ENCODE results near the gene MPZL2. TPM values are rescaled to one million over a fixed set of nuclear protein-coding genes. Genes with fewer than 3 reads are reported as not detected.

MPZL2 gene
- total RNA-seq, 1 experiment from 2014 or later, result 1.8 TPM

GRCh38 chr11:118224511-118225188 is 39.4 kb downstream of the MPZL2 start, which contains the start of gene JAML:
JAML (minus strand) TSS chr11:118225011; CDS start chr11:118214866, 10,145 bp downstream.
- no peak for ATAC-seq
- no peak within 1 kb of the TSS for H3K27ac ChIP-seq (ENCODE audit: low read length)
- POLR2A ChIA-PET, result no interaction called here
- no peaks in the 10 kb centered on the region for H3K4me1 ChIP-seq (ENCODE audit: control insufficient read depth, insufficient read depth, low read length)
- TF ChIP-seq POLR2AphosphoS5 (IDR thresholded peaks at IDR 0.05; ENCODE audit: low read depth, low read length), result no peak
- no peak for TF ChIP-seq SIN3A (IDR thresholded peaks at IDR 0.05; ENCODE audit: borderline replicate concordance, insufficient read depth, low read depth, low read length)
- no peak for TF ChIP-seq REST (IDR thresholded peaks at IDR 0.05; ENCODE audit: insufficient read depth in 1 of 2, low read depth in 2 of 2, low read length in 1 of 2)
- no peak within 1 kb of the TSS for H3K4me3 ChIP-seq (ENCODE audit: low read depth in 2 of 2, low read length in 2 of 2)
- BruUV-seq (replicated peaks), result no TSS peak
- in situ Hi-C loops (cut with HindIII; ENCODE audit: low pct_unique_long_range_greater_than_20kb, low sequenced_read_pairs) (no loop called here), intact Hi-C loops (cut with micrococcal nuclease; ENCODE audit: unreplicated experiment) (no loop called here)
- H3K36me3 ChIP-seq (ENCODE audit: control insufficient read depth, insufficient read depth, low read length), result no peaks in the 10 kb centered on the region
- peaks cover 26% of the 10 kb centered on the region for H3K27me3 ChIP-seq (ENCODE audit: control insufficient read depth, insufficient read depth, low read length)
- CTCF ChIA-PET, result interaction anchor here (1.1 to 1.2 kb wide), 2 partner anchors 26 kb away, joined by 3 read pairs; no protein-coding TSS in a partner anchor
- no peak for DNase-seq (ENCODE audit: low read depth, low spot score)
- H3K9me3 ChIP-seq (ENCODE audit: control insufficient read depth, insufficient read depth, low read depth, low read length), result no peaks in the 10 kb centered on the region

- no peak for TF ChIP-seq POLR2AphosphoS5 (IDR thresholded peaks at IDR 0.05; ENCODE audit: low read depth, low read length)
- TF ChIP-seq CTCF (IDR thresholded peaks at IDR 0.05), result no peak
- no peak for TF ChIP-seq SIN3A (IDR thresholded peaks at IDR 0.05; ENCODE audit: borderline replicate concordance, insufficient read depth, low read depth, low read length)
- TF ChIP-seq TCF7L2 (IDR thresholded peaks at IDR 0.05; ENCODE audit: low read depth, low read length), result no peak
- TF ChIP-seq REST (IDR thresholded peaks at IDR 0.05; ENCODE audit: insufficient read depth in 1 of 2, low read depth in 2 of 2, low read length in 1 of 2), result no peak
- intact Hi-C loops (cut with micrococcal nuclease; ENCODE audit: unreplicated experiment), result no loop called here
Measured at GRCh38 chr11:118223992-118224391, 40.1 kb downstream of the MPZL2 start.

More at GRCh38 chr11:118223992-118224391, 40.1 kb downstream of the MPZL2 start:
- no peaks in the 10 kb centered on the region for H3K9me3 ChIP-seq (ENCODE audit: control insufficient read depth, insufficient read depth, low read depth, low read length)
- peaks cover 26% of the 10 kb centered on the region for H3K27me3 ChIP-seq (ENCODE audit: control insufficient read depth, insufficient read depth, low read length)
- no peaks in the 10 kb centered on the region for H3K4me1 ChIP-seq (ENCODE audit: control insufficient read depth, insufficient read depth, low read length)
- no TSS peak for BruUV-seq (replicated peaks)
- CTCF ChIA-PET, result interaction anchor here (1.1 kb wide), 1 partner anchor 26 kb away, joined by 3 read pairs; no protein-coding TSS in a partner anchor
- ATAC-seq, result no peak
- POLR2A ChIA-PET, result no interaction called here
- no peak for DNase-seq (ENCODE audit: low read depth, low spot score)
- no peaks in the 10 kb centered on the region for H3K36me3 ChIP-seq (ENCODE audit: control insufficient read depth, insufficient read depth, low read length)
- no peak overlapping the region for H3K27ac ChIP-seq (ENCODE audit: low read length)
- in situ Hi-C loops (cut with HindIII; ENCODE audit: low pct_unique_long_range_greater_than_20kb, low sequenced_read_pairs), result no loop called here
- H3K4me3 ChIP-seq (ENCODE audit: low read depth in 2 of 2, low read length in 2 of 2), result no peak overlapping the region

Measured in Panc1 (cell line).